Stimulated activated memory B cell treated with anti-CD40 and anti-IgM and Interleukin-4, amounts not matched to agents 10 μg/mL and 1 μg/mL and 100 μg/mL, for 72 hours (primary cell): Measurements from ENCODE around the gene FAM221B.

Experiments
- ATAC-seq: fragments of 150-1000 bp; cut with Tn5 transposase; 2 replicates; pipeline ENCODE4 v1.10.0; 2021
- H3K27ac Mint-ChIP-seq: one replicate; pipeline ENCODE4 v1.8.0; 2022; ENCODE audit warnings: mild to moderate bottlenecking, mixed read lengths
- H3K27me3 Mint-ChIP-seq: one replicate; pipeline ENCODE4 v1.8.0; 2022; ENCODE audit warnings: mixed read lengths
- H3K36me3 Mint-ChIP-seq: one replicate; pipeline ENCODE4 v1.8.0; 2022; ENCODE audit warnings: mixed read lengths
- H3K4me1 Mint-ChIP-seq: one replicate; pipeline ENCODE4 v1.8.0; 2022; ENCODE audit warnings: mixed read lengths
- H3K4me3 Mint-ChIP-seq: one replicate; pipeline ENCODE4 v1.8.0; 2022; ENCODE audit warnings: mild to moderate bottlenecking, moderate library complexity, mixed read lengths
- H3K9me3 Mint-ChIP-seq: one replicate; pipeline ENCODE4 v1.8.0; 2022; ENCODE audit warnings: mixed read lengths

FAM221B gene

GRCh38 chr9:35814106-35814840 is 14.3 kb downstream of the FAM221B start:
- Mint-ChIP-seq H3K36me3 (peaks cover under 1% of the 10 kb centered on the region), H3K4me1 (peaks cover 40% of the 10 kb centered on the region), H3K4me3 (peak overlapping the region; percentile 83), H3K27ac (peak overlapping the region; percentile 90), H3K27me3 (no peaks in the 10 kb centered on the region), H3K9me3 (no peaks in the 10 kb centered on the region)
- peak; percentile 56 for ATAC-seq

DNA sequence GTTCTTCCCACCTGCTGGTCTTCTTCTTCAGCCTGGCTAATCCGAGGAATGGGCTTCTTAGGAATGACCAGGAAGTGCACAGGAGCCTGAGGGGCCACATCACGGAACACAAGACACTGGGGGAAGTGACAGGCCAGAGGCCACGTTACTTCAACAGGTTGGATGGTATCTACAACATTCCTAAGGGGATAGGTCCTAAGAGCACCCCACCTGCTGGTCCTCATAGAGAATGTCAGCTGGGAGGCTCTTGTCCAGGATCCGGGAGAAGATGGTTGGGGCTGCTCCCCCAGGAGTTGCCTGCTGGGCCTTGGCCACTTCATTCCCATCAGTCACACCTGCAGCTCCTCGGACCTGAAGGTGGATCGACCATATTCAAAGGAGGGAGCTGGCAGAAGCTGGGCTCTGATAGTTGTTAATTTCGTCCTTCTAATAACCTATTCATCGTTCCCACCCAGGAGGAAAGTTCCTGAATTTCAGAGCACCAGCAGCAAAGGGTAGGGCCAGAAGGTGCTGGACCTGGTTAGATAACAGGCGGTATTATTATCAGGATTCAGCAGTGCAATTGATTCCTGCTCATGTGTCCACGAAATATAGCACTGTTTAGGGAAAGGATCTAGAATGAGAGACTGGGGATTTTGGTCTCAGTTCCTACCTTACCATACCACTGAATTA is 15.0 kb downstream of the FAM221B start:
- H3K27me3 Mint-ChIP-seq, result no peaks in the 10 kb centered on the region
- H3K4me1 Mint-ChIP-seq, result peaks cover 40% of the 10 kb centered on the region
- peak overlapping the region; percentile 90 for H3K27ac Mint-ChIP-seq
- no peaks in the 10 kb centered on the region for H3K9me3 Mint-ChIP-seq
- no peak for ATAC-seq
- H3K4me3 Mint-ChIP-seq, result peak overlapping the region; percentile 83
- peaks cover 8% of the 10 kb centered on the region for H3K36me3 Mint-ChIP-seq

- Mint-ChIP-seq H3K9me3 (no peaks in the 10 kb centered on the region), H3K27ac (peak within 1 kb of the TSS; percentile 89), H3K4me3 (peak within 1 kb of the TSS; percentile 82), H3K36me3 (peaks cover 14% of the 10 kb centered on the region), H3K4me1 (peaks cover 40% of the 10 kb centered on the region), H3K27me3 (no peaks in the 10 kb centered on the region)
- peak; percentile 82 for ATAC-seq
These were observed 16.4 kb downstream of the FAM221B start, which contains the start of gene SPAG8 for GRCh38 chr9:35812025-35812602. Gene SPAG8 (minus strand): TSS chr9:35812262. CDS start chr9:35812147, 115 bp downstream.

DNA sequence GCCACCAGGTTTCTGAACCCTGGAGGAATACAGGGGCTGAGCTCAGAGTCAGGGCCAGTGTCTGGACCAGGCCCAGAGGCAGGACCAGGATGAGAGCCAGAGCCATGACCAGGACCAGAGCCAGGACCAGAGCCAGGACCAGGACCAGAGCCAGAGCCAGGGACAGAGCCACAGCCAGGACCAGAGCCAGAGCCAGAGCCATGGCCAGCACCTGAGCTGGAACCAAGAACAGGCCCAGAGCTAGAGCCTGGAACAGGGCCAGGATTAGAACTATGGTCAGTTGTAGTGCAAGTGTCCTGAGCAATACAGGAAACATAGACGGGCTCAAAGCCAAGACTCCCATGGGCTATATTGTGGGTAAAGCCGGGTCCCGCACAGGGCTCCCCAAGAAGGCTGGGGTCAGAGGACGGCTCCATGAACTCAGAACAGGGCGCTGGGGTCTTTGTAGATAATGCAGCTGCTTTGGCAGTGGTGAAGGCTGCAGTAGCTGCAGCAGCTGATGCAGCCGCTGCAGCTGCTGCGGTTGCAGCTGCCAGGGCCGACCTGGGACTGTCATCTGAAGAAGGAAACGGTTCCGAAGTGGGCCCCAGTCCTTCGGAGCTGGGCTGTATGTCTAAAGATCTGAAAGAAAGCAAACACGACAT is 17.0 kb downstream of the FAM221B start:
- Mint-ChIP-seq H3K27ac (peak overlapping the region; percentile 89), H3K4me1 (peaks cover 40% of the 10 kb centered on the region), H3K9me3 (no peaks in the 10 kb centered on the region), H3K36me3 (peaks cover 14% of the 10 kb centered on the region), H3K4me3 (peak overlapping the region; percentile 82), H3K27me3 (no peaks in the 10 kb centered on the region)
- ATAC-seq, result no peak

GRCh38 chr9:35810122-35810521 is 18.4 kb downstream of the FAM221B start:
- Mint-ChIP-seq H3K27me3 (no peaks in the 10 kb centered on the region), H3K9me3 (no peaks in the 10 kb centered on the region), H3K27ac (no peak overlapping the region), H3K36me3 (peaks cover 21% of the 10 kb centered on the region), H3K4me3 (no peak overlapping the region), H3K4me1 (peaks cover 35% of the 10 kb centered on the region)
- ATAC-seq, result no peak

GRCh38 chr9:35808433-35808832 is 20.1 kb downstream of the FAM221B start:
- no peak for ATAC-seq
- Mint-ChIP-seq H3K9me3 (no peaks in the 10 kb centered on the region), H3K27ac (no peak overlapping the region), H3K27me3 (no peaks in the 10 kb centered on the region), H3K36me3 (peaks cover 26% of the 10 kb centered on the region), H3K4me1 (peaks cover 27% of the 10 kb centered on the region), H3K4me3 (no peak overlapping the region)

- Mint-ChIP-seq H3K27ac (no peak overlapping the region), H3K4me1 (peaks cover 7% of the 10 kb centered on the region), H3K27me3 (no peaks in the 10 kb centered on the region), H3K9me3 (no peaks in the 10 kb centered on the region), H3K36me3 (peaks cover 41% of the 10 kb centered on the region), H3K4me3 (no peak overlapping the region)
- ATAC-seq, result no peak
These were observed 22.4 kb downstream of the FAM221B start for GRCh38 chr9:35806101-35806500.

- Mint-ChIP-seq H3K9me3 (no peaks in the 10 kb centered on the region), H3K27me3 (no peaks in the 10 kb centered on the region), H3K4me3 (no peak overlapping the region), H3K4me1 (no peaks in the 10 kb centered on the region), H3K27ac (no peak overlapping the region), H3K36me3 (peaks cover 38% of the 10 kb centered on the region)
- ATAC-seq, result no peak
These were observed 27.0 kb downstream of the FAM221B start for GRCh38 chr9:35801328-35802128.

- Mint-ChIP-seq H3K4me1 (no peaks in the 10 kb centered on the region), H3K4me3 (no peak overlapping the region), H3K9me3 (no peaks in the 10 kb centered on the region), H3K27me3 (no peaks in the 10 kb centered on the region), H3K36me3 (peaks cover 36% of the 10 kb centered on the region), H3K27ac (no peak overlapping the region)
- ATAC-seq, result no peak
These were observed 28.0 kb downstream of the FAM221B start for GRCh38 chr9:35800530-35800929.

- no peak overlapping the region for H3K27ac Mint-ChIP-seq
- no peaks in the 10 kb centered on the region for H3K4me1 Mint-ChIP-seq
- ATAC-seq, result no peak
- peaks cover 28% of the 10 kb centered on the region for H3K36me3 Mint-ChIP-seq
- H3K9me3 Mint-ChIP-seq, result no peaks in the 10 kb centered on the region
- no peak overlapping the region for H3K4me3 Mint-ChIP-seq
- H3K27me3 Mint-ChIP-seq, result no peaks in the 10 kb centered on the region
These were observed 29.7 kb downstream of the FAM221B start for GRCh38 chr9:35798658-35799374.

- H3K4me1 Mint-ChIP-seq, result no peaks in the 10 kb centered on the region
- H3K36me3 Mint-ChIP-seq, result peaks cover 28% of the 10 kb centered on the region
- no peaks in the 10 kb centered on the region for H3K27me3 Mint-ChIP-seq
- H3K4me3 Mint-ChIP-seq, result no peak overlapping the region
- H3K27ac Mint-ChIP-seq, result no peak overlapping the region
- no peak for ATAC-seq
- H3K9me3 Mint-ChIP-seq, result no peaks in the 10 kb centered on the region
These were observed 31.0 kb downstream of the FAM221B start for GRCh38 chr9:35797311-35798109.

- peaks cover 6% of the 10 kb centered on the region for H3K27me3 Mint-ChIP-seq
- H3K4me3 Mint-ChIP-seq, result no peak overlapping the region
- H3K27ac Mint-ChIP-seq, result no peak overlapping the region
- peaks cover 20% of the 10 kb centered on the region for H3K36me3 Mint-ChIP-seq
- no peak for ATAC-seq
- H3K4me1 Mint-ChIP-seq, result peaks cover 6% of the 10 kb centered on the region
- no peaks in the 10 kb centered on the region for H3K9me3 Mint-ChIP-seq
These were observed 32.8 kb downstream of the FAM221B start for GRCh38 chr9:35795695-35796094.

GRCh38 chr9:35793461-35793860 is 35.1 kb downstream of the FAM221B start:
- peaks cover 12% of the 10 kb centered on the region for H3K27me3 Mint-ChIP-seq
- no peak overlapping the region for H3K4me3 Mint-ChIP-seq
- H3K36me3 Mint-ChIP-seq, result peaks cover 17% of the 10 kb centered on the region
- no peak overlapping the region for H3K27ac Mint-ChIP-seq
- H3K9me3 Mint-ChIP-seq, result no peaks in the 10 kb centered on the region
- H3K4me1 Mint-ChIP-seq, result peaks cover 12% of the 10 kb centered on the region
- no peak for ATAC-seq
